ENCODE data around the gene NFU1. TPM values are rescaled to one million over a fixed set of nuclear protein-coding genes. Genes with fewer than 3 reads are reported as not detected.
"Not testable (repeated sequence)": the region's sequence is repeated elsewhere in the genome, so short reads cannot be mapped to it uniquely, and the experiment has no call there.

Gene NFU1
- total RNA-seq, 6 experiments from 2014 or later, result 12.7 to 26.1 (median 23.5) TPM

GRCh38 chr2:69428981-69429380 lies 8.3 kb downstream of the NFU1 start:
- H3K36me3 ChIP-seq, result peaks cover 0 to 40% (median 7%) of the 10 kb centered on the region in 4 donors
- DNase-seq, result no peak
- H3K4me1 ChIP-seq, result peaks cover 0 to 3% (median 0%) of the 10 kb centered on the region in 4 donors
- TF ChIP-seq, protein P1, sequence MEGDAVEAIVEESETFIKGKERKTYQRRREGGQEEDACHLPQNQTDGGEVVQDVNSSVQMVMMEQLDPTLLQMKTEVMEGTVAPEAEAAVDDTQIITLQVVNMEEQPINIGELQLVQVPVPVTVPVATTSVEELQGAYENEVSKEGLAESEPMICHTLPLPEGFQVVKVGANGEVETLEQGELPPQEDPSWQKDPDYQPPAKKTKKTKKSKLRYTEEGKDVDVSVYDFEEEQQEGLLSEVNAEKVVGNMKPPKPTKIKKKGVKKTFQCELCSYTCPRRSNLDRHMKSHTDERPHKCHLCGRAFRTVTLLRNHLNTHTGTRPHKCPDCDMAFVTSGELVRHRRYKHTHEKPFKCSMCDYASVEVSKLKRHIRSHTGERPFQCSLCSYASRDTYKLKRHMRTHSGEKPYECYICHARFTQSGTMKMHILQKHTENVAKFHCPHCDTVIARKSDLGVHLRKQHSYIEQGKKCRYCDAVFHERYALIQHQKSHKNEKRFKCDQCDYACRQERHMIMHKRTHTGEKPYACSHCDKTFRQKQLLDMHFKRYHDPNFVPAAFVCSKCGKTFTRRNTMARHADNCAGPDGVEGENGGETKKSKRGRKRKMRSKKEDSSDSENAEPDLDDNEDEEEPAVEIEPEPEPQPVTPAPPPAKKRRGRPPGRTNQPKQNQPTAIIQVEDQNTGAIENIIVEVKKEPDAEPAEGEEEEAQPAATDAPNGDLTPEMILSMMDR (IDR thresholded peaks at IDR 0.05), result no peak
- TF ChIP-seq POLR2A (IDR thresholded peaks at IDR 0.05), result no peak
- intact Hi-C loops (cut with DNase I), result no loop called here
- no peaks in the 10 kb centered on the region for H3K27me3 ChIP-seq
- ATAC-seq, result no peak
- H3K9me3 ChIP-seq, result no peaks in the 10 kb centered on the region
- no peak overlapping the region for H3K4me3 ChIP-seq
- H3K27ac ChIP-seq, result no peak overlapping the region
- WGBS (ENCODE audit: insufficient coverage, low coverage, low lambda C conversion rate, missing lambda C conversion rate), result 79% methylated on average over 2 of the region's 2 CpGs

GRCh38 chr2:69424419-69424818 lies 12.8 kb downstream of the NFU1 start:
- Histone ChIP-seq H3K27ac (no peak overlapping the region), H3K4me1 (peaks cover 0 to 3% (median 0%) of the 10 kb centered on the region in 4 donors), H3K36me3 (peaks cover 0 to 35% (median 6%) of the 10 kb centered on the region in 4 donors), H3K27me3 (no peaks in the 10 kb centered on the region), H3K4me3 (no peak overlapping the region), H3K9me3 (no peaks in the 10 kb centered on the region)
- DNase-seq (no peak), ATAC-seq (no peak)
- WGBS (ENCODE audit: insufficient coverage, low coverage, low lambda C conversion rate, missing lambda C conversion rate), result 89% methylated on average over 2 of the region's 2 CpGs
- intact Hi-C loops (cut with DNase I), result no loop called here
- no peak for TF ChIP-seq POLR2A (IDR thresholded peaks at IDR 0.05)
- TF ChIP-seq, protein P1 (IDR thresholded peaks at IDR 0.05), result no peak

DNA sequence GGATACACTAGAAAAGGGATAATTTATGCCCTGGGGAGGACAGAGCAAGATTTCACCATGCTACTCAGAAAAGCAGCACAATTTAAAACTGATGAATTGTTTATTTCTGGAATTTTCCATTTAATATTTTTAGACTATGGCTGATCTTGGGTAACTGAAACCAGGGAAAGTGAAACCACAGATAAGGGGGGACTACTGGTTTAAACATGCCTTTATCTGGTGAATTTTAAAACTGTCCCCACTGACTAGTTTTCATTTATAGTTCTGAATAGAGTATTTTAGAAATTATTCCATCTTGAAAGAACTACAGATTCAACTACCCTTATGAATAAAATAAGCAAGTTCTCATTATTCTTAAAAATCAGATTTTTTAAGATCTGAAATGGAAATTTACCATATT lies 15.0 kb downstream of the NFU1 start:
- no peak for ATAC-seq
- intact Hi-C loops (cut with DNase I), result no loop called here
- no peak for DNase-seq
- Histone ChIP-seq H3K4me3 (no peak overlapping the region), H3K36me3 (peaks cover 0 to 31% (median 7%) of the 10 kb centered on the region in 4 donors), H3K4me1 (no peaks in the 10 kb centered on the region), H3K27ac (no peak overlapping the region), H3K27me3 (no peaks in the 10 kb centered on the region), H3K9me3 (no peaks in the 10 kb centered on the region)
- TF ChIP-seq POLR2A (IDR thresholded peaks at IDR 0.05), result no peak
- TF ChIP-seq, protein P1 (IDR thresholded peaks at IDR 0.05), result no peak

GRCh38 chr2:69419111-69419510 lies 18.1 kb downstream of the NFU1 start:
- intact Hi-C loops (cut with DNase I); H3K4me1 ChIP-seq; DNase-seq; H3K9me3 ChIP-seq; H3K27me3 ChIP-seq; H3K27ac ChIP-seq; H3K4me3 ChIP-seq; ATAC-seq: not testable (repeated sequence)
- H3K36me3 ChIP-seq, result peaks cover 0 to 43% (median 4%) of the 10 kb centered on the region in 4 donors
- 73% methylated on average over 2 of the region's 7 CpGs for WGBS (ENCODE audit: insufficient coverage, low coverage, low lambda C conversion rate, missing lambda C conversion rate)

DNA sequence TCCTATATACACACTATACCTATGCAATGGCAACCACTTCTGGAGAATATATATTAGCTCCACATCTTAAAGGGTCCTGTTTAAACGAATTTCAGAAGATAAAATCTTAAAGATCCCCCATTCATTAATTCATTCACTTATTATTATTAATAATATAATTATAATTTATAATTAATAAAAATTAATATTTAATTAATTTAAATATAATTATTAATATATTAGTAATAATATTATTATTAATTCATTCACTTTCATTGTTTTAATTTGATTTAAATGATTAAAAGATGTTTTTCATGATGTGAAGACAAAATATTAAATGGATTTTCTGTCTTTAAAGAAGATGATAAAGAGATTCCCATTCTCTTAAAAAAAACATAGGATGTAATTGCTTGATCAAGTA lies 21.1 kb downstream of the NFU1 start:
- Histone ChIP-seq H3K4me3 (no peak overlapping the region), H3K4me1 (no peaks in the 10 kb centered on the region), H3K27me3 (no peaks in the 10 kb centered on the region), H3K9me3 (no peaks in the 10 kb centered on the region), H3K27ac (no peak overlapping the region), H3K36me3 (peaks cover 0 to 57% (median 4%) of the 10 kb centered on the region in 4 donors)
- no peak for ATAC-seq
- intact Hi-C loops (cut with DNase I), result no loop called here
- TF ChIP-seq, protein P1 (IDR thresholded peaks at IDR 0.05), result no peak
- TF ChIP-seq POLR2A (IDR thresholded peaks at IDR 0.05), result no peak
- no peak for DNase-seq
- WGBS (ENCODE audit: insufficient coverage, low coverage, low lambda C conversion rate, missing lambda C conversion rate), result 90% methylated on average over 1 of the region's 1 CpG

Measured in right lobe of liver (tissue), 6 donors.